T-helper 2 cell treated with Interferon-gamma antibody and Interleukin-4, amounts not matched to agents 5 μg/mL and 100 μg/mL, for 36 hours (primary cell): Measurements from ENCODE around the gene HS3ST4.
"Not testable (repeated sequence)": the region's sequence is repeated elsewhere in the genome, so short reads cannot be mapped to it uniquely, and the experiment has no call there.

Source experiments
- DNase-seq: peaks from one replicate; pipeline ENCODE4 v3.0.0; 2021; ENCODE audit warnings: low spot score
- H3K27ac Mint-ChIP-seq: one replicate; pipeline ENCODE4 v1.8.0; 2021; ENCODE audit warnings: mild to moderate bottlenecking, mixed read lengths
- H3K27me3 Mint-ChIP-seq: one replicate; pipeline ENCODE4 v1.8.0; 2021; ENCODE audit warnings: low read depth, mixed read lengths
- H3K36me3 Mint-ChIP-seq: one replicate; pipeline ENCODE4 v1.8.0; 2021; ENCODE audit warnings: low read depth, mixed read lengths
- H3K4me1 Mint-ChIP-seq: one replicate; pipeline ENCODE4 v1.8.0; 2021; ENCODE audit warnings: low read depth, mixed read lengths
- H3K4me3 Mint-ChIP-seq: one replicate; pipeline ENCODE4 v1.8.0; 2022; ENCODE audit warnings: mild to moderate bottlenecking, moderate library complexity, mixed read lengths
- H3K9me3 Mint-ChIP-seq: one replicate; pipeline ENCODE4 v1.8.0; 2021; ENCODE audit warnings: mixed read lengths

The HS3ST4 gene

DNA sequence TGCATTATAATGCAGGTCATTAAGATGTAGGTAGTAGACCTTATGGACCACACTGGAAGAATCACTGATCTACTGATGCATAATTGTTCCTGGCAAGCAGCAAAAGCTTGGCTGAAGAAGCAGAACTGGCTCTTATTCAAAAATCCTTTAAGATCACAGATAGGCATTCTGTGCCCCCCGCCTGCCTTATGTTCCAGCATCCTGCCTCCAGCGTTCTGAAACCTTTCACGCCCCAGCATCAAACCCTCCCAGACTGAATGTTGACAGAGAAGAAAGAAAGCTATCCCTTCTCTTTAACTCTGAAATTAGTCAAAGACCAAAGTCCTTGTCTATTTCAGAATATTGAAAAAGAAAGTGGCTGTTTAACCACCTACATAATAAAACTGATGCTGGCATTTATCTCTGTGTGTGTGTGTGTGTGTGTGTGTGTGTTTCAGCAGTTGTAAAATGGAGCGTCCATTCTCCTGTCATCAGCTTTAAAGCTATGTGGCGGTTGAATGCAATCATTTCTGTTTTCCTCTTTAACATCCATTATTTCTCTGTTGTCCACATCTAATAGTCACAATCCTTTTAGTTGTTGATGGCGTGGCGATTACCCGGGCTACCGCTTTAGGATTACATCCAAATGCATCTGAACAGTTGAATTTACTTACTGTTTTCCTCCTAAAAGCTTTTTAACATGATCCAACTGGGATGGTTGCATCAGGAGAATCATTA is 350.4 kb downstream of the HS3ST4 start:
- Mint-ChIP-seq H3K9me3 (no peaks in the 10 kb centered on the region), H3K36me3 (no peaks in the 10 kb centered on the region), H3K27ac (no peak overlapping the region), H3K4me1 (no peaks in the 10 kb centered on the region), H3K4me3 (no peak overlapping the region), H3K27me3 (no peaks in the 10 kb centered on the region)
- no peak for DNase-seq

GRCh38 chr16:26050472-26050871 is 358.7 kb downstream of the HS3ST4 start:
- Mint-ChIP-seq H3K4me3 (no peak overlapping the region), H3K27me3 (no peaks in the 10 kb centered on the region)

DNA sequence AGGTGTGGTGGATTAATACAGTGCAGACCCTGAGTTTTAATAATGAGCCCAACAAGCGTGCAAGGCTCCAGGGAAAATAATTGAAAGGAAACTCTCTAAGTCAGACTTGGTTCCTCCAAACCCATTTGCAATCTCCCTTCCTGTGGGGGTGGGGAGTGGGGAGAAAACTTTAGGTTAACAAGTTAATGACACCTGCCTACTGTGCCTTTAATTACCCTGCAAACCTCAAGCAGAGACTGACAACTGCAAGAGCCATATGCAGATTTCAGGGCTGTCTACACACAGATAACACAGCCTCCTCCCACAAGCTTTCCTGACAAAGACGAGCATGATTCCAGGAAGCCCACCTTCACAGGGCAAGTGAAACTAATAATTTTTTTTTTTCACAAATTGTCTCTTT is 359.3 kb downstream of the HS3ST4 start:
- H3K27ac Mint-ChIP-seq = no peak overlapping the region
- no peaks in the 10 kb centered on the region for H3K36me3 Mint-ChIP-seq
- no peak overlapping the region for H3K4me3 Mint-ChIP-seq
- no peaks in the 10 kb centered on the region for H3K4me1 Mint-ChIP-seq
- H3K27me3 Mint-ChIP-seq = no peaks in the 10 kb centered on the region
- no peaks in the 10 kb centered on the region for H3K9me3 Mint-ChIP-seq
- no peak for DNase-seq

More at GRCh38 chr16:26050472-26050871, 358.7 kb downstream of the HS3ST4 start:
- H3K36me3 Mint-ChIP-seq = no peaks in the 10 kb centered on the region
- no peak overlapping the region for H3K27ac Mint-ChIP-seq
- H3K4me1 Mint-ChIP-seq = no peaks in the 10 kb centered on the region
- DNase-seq = no peak
- no peaks in the 10 kb centered on the region for H3K9me3 Mint-ChIP-seq

GRCh38 chr16:26053889-26054288 is 362.1 kb downstream of the HS3ST4 start:
- no peaks in the 10 kb centered on the region for H3K4me1 Mint-ChIP-seq
- no peaks in the 10 kb centered on the region for H3K36me3 Mint-ChIP-seq
- no peak overlapping the region for H3K27ac Mint-ChIP-seq
- no peaks in the 10 kb centered on the region for H3K9me3 Mint-ChIP-seq
- H3K27me3 Mint-ChIP-seq = no peaks in the 10 kb centered on the region
- DNase-seq = no peak
- H3K4me3 Mint-ChIP-seq = no peak overlapping the region

GRCh38 chr16:26058326-26058725 is 366.6 kb downstream of the HS3ST4 start:
- Mint-ChIP-seq H3K9me3 (no peaks in the 10 kb centered on the region), H3K27ac (no peak overlapping the region)

DNA sequence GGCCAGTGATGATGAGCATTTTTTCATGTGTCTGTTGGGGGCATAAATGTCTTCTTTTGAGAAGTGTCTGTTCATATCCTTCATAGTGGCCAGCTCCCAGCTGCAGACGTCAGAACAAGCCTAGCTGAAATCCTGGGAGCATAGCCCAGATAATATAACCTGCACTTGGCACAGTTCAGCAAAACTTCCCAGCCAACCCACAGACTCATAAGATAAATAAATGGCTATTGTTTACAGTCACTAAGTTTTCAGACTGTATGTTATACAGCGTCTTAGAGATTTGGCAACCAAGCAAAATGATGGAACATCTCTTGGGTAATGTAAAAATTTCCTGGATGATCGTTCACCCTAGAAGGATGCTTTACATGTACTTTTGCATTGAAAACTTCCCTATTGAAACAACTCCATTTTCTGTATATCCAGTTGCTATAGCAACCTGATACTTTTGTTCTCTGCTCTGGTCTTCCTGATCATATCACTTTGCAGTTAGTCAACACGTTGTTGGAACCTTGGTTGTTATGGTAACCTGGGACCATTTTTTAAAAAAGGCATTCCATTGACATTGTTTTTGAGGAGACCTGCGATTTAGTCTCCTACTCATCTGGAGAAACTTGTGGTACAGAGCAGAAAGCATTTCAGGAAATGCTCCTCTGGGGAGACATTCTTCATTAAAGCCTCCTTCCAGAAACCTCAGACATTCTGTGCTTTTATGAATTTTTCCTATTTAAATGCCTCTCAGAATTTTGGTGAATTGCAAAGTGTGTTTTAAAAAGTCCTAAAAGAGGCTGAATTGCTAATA is 378.7 kb downstream of the HS3ST4 start:
- H3K27ac Mint-ChIP-seq = no peak overlapping the region
- DNase-seq = no peak
- no peaks in the 10 kb centered on the region for H3K4me1 Mint-ChIP-seq

More at GRCh38 chr16:26058326-26058725, 366.6 kb downstream of the HS3ST4 start:
- Mint-ChIP-seq H3K4me1 (no peaks in the 10 kb centered on the region), H3K4me3 (no peak overlapping the region), H3K36me3 (no peaks in the 10 kb centered on the region), H3K27me3 (no peaks in the 10 kb centered on the region)
- no peak for DNase-seq

DNA sequence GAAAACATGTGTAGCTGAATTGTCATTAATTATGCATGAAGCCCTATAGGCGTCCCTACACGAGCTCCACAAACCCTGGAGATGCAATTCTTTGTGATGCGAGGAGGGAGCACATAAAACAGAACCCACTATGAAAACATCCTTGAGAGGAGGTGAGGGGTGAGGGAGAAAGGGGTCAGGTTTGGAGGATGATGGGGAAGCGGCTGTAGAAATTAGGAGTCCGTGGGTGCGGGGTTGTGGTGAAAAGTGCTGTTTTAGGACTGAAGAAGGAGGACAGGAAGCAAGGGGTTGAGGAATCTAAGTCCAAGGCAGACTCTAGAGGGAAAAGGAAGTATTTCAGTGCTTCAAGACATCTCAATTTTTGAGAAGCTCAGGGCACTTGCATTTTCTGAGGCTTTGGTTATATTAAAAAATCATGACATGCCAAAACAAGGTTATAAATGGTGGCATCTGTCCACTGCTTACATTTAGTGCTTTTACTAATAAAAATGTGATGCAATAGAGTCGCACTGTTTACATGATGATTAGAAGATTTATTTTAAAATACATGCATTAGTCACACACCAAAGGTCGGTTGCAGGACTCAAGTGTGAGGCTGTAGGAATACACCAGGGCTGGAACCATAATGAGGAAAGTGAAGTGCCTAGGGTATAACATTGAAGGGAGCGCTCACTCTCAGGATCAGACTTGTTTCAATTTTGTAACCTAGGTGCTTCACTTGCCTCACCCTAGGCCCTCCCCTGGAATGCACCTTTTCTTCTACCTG is 379.5 kb downstream of the HS3ST4 start:
- Mint-ChIP-seq H3K9me3 (no peaks in the 10 kb centered on the region), H3K27ac (no peak overlapping the region), H3K4me1 (no peaks in the 10 kb centered on the region), H3K36me3 (no peaks in the 10 kb centered on the region), H3K27me3 (no peaks in the 10 kb centered on the region), H3K4me3 (no peak overlapping the region)
- no peak for DNase-seq

More for the DNA sequence above, 378.7 kb downstream of the HS3ST4 start:
- Mint-ChIP-seq H3K4me3 (no peak overlapping the region), H3K27me3 (no peaks in the 10 kb centered on the region), H3K36me3 (no peaks in the 10 kb centered on the region), H3K9me3 (no peaks in the 10 kb centered on the region)

DNA sequence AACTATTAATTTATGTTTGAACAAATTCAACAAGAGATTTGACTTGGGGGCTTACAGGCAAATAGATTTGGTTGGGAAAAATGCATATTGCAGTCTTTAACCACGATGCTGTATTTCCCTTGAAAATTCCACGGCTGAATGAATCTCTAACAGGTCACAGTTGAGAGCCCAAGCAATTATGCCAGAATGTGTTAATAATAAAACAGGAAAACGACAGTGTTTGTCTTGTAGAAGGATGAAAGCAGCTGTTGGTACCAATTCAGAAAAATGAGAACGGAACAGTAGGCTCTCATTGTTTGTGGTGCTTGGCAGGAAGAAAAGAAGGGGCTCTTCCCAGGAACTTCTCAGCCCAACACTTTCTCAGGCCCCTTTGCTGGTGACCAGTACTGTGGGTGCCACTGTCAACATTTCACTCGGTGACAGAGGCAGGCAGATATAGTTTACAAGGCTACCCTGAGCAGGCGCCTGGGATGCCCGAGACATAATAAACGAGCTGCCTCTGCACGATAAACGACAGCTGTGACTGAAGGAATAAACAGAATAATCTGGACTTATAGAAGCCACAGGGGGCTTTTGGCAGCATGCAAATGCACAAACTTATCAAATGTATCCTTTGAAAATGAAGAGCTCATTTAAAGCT is 387.1 kb downstream of the HS3ST4 start:
- Mint-ChIP-seq H3K4me1 (no peaks in the 10 kb centered on the region), H3K27me3 (no peaks in the 10 kb centered on the region), H3K4me3 (no peak overlapping the region), H3K36me3 (no peaks in the 10 kb centered on the region), H3K27ac (no peak overlapping the region), H3K9me3 (no peaks in the 10 kb centered on the region)
- DNase-seq = no peak

- Mint-ChIP-seq H3K4me3 (no peak overlapping the region), H3K36me3 (no peaks in the 10 kb centered on the region), H3K27ac (no peak overlapping the region), H3K9me3 (no peaks in the 10 kb centered on the region), H3K27me3 (no peaks in the 10 kb centered on the region), H3K4me1 (no peaks in the 10 kb centered on the region)
- DNase-seq = no peak
Measured at GRCh38 chr16:26087091-26087490, 395.3 kb downstream of the HS3ST4 start.

DNA sequence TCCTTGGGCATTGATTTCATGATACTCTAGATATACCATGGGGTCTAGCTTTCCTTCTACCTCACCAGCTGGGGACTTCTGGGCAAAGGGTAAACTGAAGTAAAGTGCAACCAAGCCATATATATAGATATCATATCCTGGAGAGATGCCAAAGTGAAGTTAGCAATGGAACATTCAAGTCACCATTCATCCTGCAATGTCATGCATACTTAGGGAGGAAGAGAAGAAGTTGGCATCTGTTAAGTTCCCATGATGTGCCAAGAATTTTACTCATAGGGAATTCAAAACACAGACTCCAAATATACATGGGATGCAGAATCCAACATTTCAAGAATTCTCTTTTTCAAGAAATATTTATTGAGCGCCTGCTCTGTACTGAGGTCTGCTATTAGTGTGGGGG is 399.8 kb downstream of the HS3ST4 start:
- Mint-ChIP-seq H3K9me3 (peaks cover 4% of the 10 kb centered on the region), H3K27me3 (no peaks in the 10 kb centered on the region), H3K27ac (no peak overlapping the region), H3K36me3 (no peaks in the 10 kb centered on the region), H3K4me1 (no peaks in the 10 kb centered on the region), H3K4me3 (no peak overlapping the region)
- DNase-seq = no peak

DNA sequence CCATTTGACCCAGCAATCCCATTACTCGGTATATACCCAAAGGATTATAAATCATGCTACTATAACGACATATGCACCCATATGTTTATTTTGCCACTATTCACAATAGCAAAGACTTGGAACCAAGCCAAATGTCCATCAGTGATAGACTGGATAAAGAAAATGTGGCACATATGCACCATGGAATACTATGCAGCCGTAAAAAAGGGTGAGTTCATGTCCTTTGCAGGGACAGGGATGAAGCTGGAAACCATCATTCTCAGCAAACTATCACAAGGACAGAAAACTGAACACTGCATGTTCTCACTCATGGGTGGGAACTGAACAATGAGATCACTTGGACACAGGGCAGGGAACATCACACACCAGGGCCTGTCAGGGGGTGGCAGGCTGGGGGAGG is 406.4 kb downstream of the HS3ST4 start:
- DNase-seq, H3K4me3 Mint-ChIP-seq, H3K9me3 Mint-ChIP-seq, H3K27ac Mint-ChIP-seq, H3K27me3 Mint-ChIP-seq, H3K4me1 Mint-ChIP-seq, H3K36me3 Mint-ChIP-seq: not testable (repeated sequence)

- Mint-ChIP-seq H3K4me3 (no peak overlapping the region), H3K36me3 (no peaks in the 10 kb centered on the region), H3K27ac (no peak overlapping the region), H3K9me3 (no peaks in the 10 kb centered on the region), H3K27me3 (no peaks in the 10 kb centered on the region), H3K4me1 (no peaks in the 10 kb centered on the region)
- DNase-seq = no peak
Measured at GRCh38 chr16:26102369-26102768, 410.6 kb downstream of the HS3ST4 start.

GRCh38 chr16:26108836-26109505 is 417.2 kb downstream of the HS3ST4 start:
- Mint-ChIP-seq H3K4me1 (no peaks in the 10 kb centered on the region), H3K27ac (no peak overlapping the region), H3K9me3 (no peaks in the 10 kb centered on the region), H3K4me3 (no peak overlapping the region), H3K27me3 (no peaks in the 10 kb centered on the region), H3K36me3 (no peaks in the 10 kb centered on the region)
- no peak for DNase-seq
